ENCODE results near the gene RAB11FIP3.

DNA sequence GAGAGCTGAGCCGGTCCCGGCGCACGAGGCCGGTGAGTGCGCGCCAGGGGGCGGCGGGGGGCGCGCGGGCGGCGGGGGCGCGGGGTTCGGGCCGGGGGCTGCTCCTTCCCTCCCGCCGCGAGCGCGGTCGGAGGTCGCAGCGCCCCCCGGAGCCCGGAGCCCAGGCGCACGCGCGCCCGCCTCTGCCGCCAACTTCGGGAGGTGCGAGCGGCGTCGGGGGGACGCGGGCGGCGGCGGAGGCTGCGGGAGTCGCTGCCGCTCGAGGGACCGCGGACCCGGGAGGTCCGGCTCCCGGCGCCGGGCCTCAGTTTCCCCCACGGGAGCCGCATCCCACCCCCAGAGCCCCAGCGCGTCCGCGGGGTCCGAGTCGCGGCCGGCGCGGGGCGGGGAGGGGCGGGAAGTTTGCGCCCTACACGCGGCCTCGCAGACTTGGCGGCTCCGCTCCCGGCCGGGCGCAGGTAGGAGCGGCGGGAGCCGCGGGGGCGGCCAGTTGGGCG is 134.8 kb downstream of the RAB11FIP3 start, which contains the start of gene PRR35:
- TF ChIP-seq, protein P1, sequence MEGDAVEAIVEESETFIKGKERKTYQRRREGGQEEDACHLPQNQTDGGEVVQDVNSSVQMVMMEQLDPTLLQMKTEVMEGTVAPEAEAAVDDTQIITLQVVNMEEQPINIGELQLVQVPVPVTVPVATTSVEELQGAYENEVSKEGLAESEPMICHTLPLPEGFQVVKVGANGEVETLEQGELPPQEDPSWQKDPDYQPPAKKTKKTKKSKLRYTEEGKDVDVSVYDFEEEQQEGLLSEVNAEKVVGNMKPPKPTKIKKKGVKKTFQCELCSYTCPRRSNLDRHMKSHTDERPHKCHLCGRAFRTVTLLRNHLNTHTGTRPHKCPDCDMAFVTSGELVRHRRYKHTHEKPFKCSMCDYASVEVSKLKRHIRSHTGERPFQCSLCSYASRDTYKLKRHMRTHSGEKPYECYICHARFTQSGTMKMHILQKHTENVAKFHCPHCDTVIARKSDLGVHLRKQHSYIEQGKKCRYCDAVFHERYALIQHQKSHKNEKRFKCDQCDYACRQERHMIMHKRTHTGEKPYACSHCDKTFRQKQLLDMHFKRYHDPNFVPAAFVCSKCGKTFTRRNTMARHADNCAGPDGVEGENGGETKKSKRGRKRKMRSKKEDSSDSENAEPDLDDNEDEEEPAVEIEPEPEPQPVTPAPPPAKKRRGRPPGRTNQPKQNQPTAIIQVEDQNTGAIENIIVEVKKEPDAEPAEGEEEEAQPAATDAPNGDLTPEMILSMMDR (conservative IDR thresholded peaks at IDR 0.05): no peak
- no peak for TF ChIP-seq EZH2 (IDR thresholded peaks at IDR 0.05; ENCODE audit: low read depth)

Measured in PC-9 (cell line).